ENCODE measurements around the gene FAM228B. TPM values are rescaled to one million over a fixed set of nuclear protein-coding genes. Genes with fewer than 3 reads are reported as not detected.

The FAM228B gene
- total and polyA plus RNA-seq, 9 of the 15 experiments (the other 6 are each of a cell fraction or from before 2014, with no cell fraction given) = 1.1 to 3.7 (median 2.6) TPM

- TF ChIP-seq SMC3 (conservative IDR thresholded peaks at IDR 0.05; ENCODE audit: insufficient read depth, low read depth, low read length) (peak; percentile 61; the same call in 1 of the 2 replicates), PCBP1 (IDR thresholded peaks at IDR 0.05; ENCODE audit: low read depth, low read length, poor library complexity, severe bottlenecking) (peak; percentile 21), ZFX (CRISPR knock-in tag; IDR thresholded peaks at IDR 0.05) (peak; percentile 91), ZNF316 (IDR thresholded peaks at IDR 0.05) (no peak), TAF7 (tag; IDR thresholded peaks at IDR 0.05) (0 out of 2 replicates have a peak, but pooled peaks have one; percentile 42), IRF1 (CRISPR knock-in tag; IDR thresholded peaks at IDR 0.05; ENCODE audit: borderline replicate concordance) (no peak), ZNF184 (CRISPR knock-in tag; IDR thresholded peaks at IDR 0.05) (no peak), AFF4 (CRISPR knock-in tag; IDR thresholded peaks at IDR 0.05) (peak; percentile 94), ZNF407 (IDR thresholded peaks at IDR 0.05; ENCODE audit: low read depth) (no peak), ZNF766 (CRISPR knock-in tag; conservative IDR thresholded peaks at IDR 0.05) (no peak)
- TF ChIP-seq, protein P1, sequence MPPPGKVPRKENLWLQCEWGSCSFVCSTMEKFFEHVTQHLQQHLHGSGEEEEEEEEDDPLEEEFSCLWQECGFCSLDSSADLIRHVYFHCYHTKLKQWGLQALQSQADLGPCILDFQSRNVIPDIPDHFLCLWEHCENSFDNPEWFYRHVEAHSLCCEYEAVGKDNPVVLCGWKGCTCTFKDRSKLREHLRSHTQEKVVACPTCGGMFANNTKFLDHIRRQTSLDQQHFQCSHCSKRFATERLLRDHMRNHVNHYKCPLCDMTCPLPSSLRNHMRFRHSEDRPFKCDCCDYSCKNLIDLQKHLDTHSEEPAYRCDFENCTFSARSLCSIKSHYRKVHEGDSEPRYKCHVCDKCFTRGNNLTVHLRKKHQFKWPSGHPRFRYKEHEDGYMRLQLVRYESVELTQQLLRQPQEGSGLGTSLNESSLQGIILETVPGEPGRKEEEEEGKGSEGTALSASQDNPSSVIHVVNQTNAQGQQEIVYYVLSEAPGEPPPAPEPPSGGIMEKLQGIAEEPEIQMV (tag; conservative IDR thresholded peaks at IDR 0.05; ENCODE audit: low read depth) = 0 out of 2 replicates have a peak, but pooled peaks have one; percentile 57
Measured at GRCh38 chr2:24084386-24085199, 38.7 kb upstream of the FAM228B start, which contains the start of gene TP53I3 (continued).
